Measurements from ENCODE around the gene CSTF1.
A peak's percentile ranks its signal among the peaks of the same experiment; 100 is the strongest.

The CSTF1 gene

DNA sequence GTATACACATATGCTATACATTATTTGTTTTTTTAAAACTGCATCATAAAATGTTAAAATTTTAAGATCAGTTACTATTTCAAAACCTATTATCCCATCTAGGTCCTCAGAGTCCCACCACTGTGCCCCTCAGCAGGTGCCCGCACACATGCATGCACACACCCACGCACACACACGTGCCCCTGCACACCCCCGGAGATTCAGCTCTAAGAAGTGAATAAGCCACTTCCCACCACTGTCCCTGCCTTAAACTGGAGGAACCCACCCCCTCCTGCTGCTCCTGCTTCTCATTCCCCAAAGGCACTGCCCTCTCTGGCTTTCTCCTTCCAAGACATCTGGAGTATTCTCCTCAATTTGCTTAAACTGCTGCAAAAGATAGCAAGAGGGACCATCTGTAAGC is 39.1 kb upstream of the CSTF1 start:
- peaks cover 0 to 6% (median 5%) of the 10 kb centered on the region in 5 donors for H3K4me1 ChIP-seq (ENCODE audit: control insufficient read depth in 5 of 5, insufficient read depth in 5 of 5, low read length in 5 of 5)
- H3K27me3 ChIP-seq (ENCODE audit: control insufficient read depth in 5 of 5, insufficient read depth in 4 of 5, low read length in 5 of 5) = peaks cover 0 to 7% (median 0%) of the 10 kb centered on the region in 5 donors
- H3K9me3 ChIP-seq (ENCODE audit: control insufficient read depth in 5 of 5, low read length in 5 of 5) = no peaks in the 10 kb centered on the region
- no peak overlapping the region for H3K9ac ChIP-seq (ENCODE audit: low read length in 5 of 5)
- no peak overlapping the region for H3K27ac ChIP-seq (ENCODE audit: low read depth, low read length)
- H3K36me3 ChIP-seq (ENCODE audit: control insufficient read depth in 5 of 5, insufficient read depth in 5 of 5, low read length in 5 of 5) = no peaks in the 10 kb centered on the region
- no peak overlapping the region for H3K4me3 ChIP-seq (ENCODE audit: low read depth in 1 of 5, low read length in 5 of 5)

DNA sequence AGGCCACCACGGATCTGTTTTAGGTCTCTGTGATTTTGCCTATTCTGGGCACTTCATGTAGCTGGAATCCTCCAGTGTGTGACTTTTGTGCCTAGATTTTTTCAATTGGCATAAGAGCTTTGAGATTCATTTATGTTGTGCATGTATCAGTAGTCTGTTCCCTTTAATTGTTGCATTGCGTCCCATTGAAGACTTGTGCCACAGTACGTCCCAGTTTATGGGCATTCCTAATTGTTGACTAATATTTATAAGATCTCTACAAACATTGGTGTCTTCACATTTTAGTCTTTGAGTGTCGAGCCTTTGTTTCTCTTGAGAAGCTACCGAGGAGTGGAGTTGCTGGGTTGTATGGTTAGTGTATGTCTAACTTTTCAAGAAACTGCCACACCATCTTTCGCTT is 34.4 kb upstream of the CSTF1 start:
- no peak overlapping the region for H3K27ac ChIP-seq (ENCODE audit: low read depth, low read length)
- H3K27me3 ChIP-seq (ENCODE audit: control insufficient read depth in 5 of 5, insufficient read depth in 4 of 5, low read length in 5 of 5) = no peaks in the 10 kb centered on the region
- no peaks in the 10 kb centered on the region for H3K9me3 ChIP-seq (ENCODE audit: control insufficient read depth in 5 of 5, low read length in 5 of 5)
- peak overlapping the region; percentile 30 to 89 (median 48) for H3K4me3 ChIP-seq (ENCODE audit: low read depth in 1 of 5, low read length in 5 of 5)
- peaks cover 7 to 33% (median 26%) of the 10 kb centered on the region in 5 donors for H3K4me1 ChIP-seq (ENCODE audit: control insufficient read depth in 5 of 5, insufficient read depth in 5 of 5, low read length in 5 of 5)
- H3K9ac ChIP-seq (ENCODE audit: low read length in 5 of 5) = no peak overlapping the region
- H3K36me3 ChIP-seq (ENCODE audit: control insufficient read depth in 5 of 5, insufficient read depth in 5 of 5, low read length in 5 of 5) = peaks cover 0 to 3% (median 0%) of the 10 kb centered on the region in 5 donors

DNA sequence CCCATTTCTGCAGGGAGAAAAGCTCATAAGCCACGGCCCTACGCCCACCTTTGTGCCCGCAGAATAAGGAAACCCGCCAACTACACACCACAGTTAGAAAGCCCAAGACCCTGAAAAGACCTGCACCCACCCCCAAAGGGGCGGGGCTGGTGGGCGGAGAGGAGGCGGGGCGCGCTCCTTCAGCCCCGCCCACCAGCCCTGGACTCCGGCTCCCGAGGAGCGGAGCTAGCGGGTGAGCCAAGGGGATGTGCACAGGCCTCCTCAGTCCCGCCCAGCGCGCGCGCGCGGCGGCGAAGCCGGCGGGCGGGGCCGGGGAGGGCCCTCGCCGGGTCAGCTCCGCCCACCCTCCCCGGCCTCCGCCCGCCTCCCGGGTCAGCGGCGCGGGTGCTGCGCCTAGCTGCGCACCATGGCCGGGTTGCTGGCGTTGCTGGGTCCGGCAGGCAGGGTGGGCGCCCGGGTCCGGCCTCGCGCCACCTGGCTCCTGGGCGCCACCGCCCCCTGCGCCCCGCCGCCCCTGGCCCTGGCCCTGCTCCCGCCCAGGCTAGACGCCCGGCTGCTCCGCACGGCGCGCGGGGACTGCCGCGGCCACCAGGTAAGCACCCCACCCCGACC is 33.7 kb upstream of the CSTF1 start, which contains the start of gene FAM210B:
Gene FAM210B (plus strand): TSS at position 375 of the 612 bp plus-strand sequence. CDS start 32 bp downstream, at position 407.
- no peaks in the 10 kb centered on the region for H3K9me3 ChIP-seq (ENCODE audit: control insufficient read depth in 5 of 5, low read length in 5 of 5)
- peaks cover 7 to 35% (median 29%) of the 10 kb centered on the region in 5 donors for H3K4me1 ChIP-seq (ENCODE audit: control insufficient read depth in 5 of 5, insufficient read depth in 5 of 5, low read length in 5 of 5)
- peak within 1 kb of the TSS; percentile 62 for H3K27ac ChIP-seq (ENCODE audit: low read depth, low read length)
- H3K27me3 ChIP-seq (ENCODE audit: control insufficient read depth in 5 of 5, insufficient read depth in 4 of 5, low read length in 5 of 5) = no peaks in the 10 kb centered on the region
- peaks cover 0 to 4% (median 2%) of the 10 kb centered on the region in 5 donors for H3K36me3 ChIP-seq (ENCODE audit: control insufficient read depth in 5 of 5, insufficient read depth in 5 of 5, low read length in 5 of 5)
- peak within 1 kb of the TSS; percentile 51 to 90 (median 77) for H3K9ac ChIP-seq (ENCODE audit: low read length in 5 of 5)
- peak within 1 kb of the TSS; percentile 79 to 92 (median 89) for H3K4me3 ChIP-seq (ENCODE audit: low read depth in 1 of 5, low read length in 5 of 5)

DNA sequence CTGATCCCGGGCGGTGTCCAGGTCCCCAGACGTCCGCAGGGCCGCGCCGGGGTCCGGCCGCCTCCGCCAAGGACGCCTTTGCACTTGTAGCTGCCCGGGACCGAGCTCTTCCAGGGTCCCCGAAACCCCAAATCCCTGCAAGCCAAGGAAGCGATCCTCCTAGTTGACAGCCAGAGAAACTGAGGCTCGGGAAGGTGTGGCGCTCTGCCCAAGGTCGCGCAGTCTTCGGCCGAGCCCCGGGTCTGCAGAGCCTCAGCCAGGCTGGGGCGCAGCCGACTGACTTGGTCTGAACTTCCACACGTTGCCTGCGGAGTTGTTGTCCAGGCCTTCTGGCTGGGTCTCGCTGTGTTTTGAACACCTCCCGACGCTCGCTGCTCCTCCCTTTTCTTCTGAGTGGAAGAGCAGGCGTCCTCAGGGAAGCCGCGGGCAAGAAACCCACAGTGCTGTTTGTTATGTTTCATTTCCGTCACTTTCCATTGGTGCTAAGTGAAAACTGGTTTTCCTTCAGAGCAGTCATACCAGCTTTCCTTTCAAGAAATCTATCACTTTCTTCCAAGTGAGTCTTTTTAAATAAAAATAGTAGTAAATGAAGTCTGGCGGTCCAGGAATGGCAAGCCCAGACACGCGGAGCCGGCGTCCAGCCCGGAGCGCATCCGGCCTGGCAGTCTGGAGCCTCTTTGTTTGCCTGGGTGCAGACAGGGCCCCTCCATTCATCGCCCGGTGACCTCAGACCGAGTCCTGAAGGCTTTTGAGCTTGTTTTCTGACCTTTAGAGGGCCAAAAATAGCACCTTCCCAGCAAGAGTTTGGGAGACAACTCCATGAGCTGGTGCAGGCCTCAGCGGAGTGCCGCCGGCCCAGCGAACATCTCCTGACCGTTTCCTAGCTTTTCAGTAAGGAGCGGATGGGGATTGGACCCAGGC is 33.0 kb upstream of the CSTF1 start:
- H3K27ac ChIP-seq (ENCODE audit: low read depth, low read length) = peak overlapping the region; percentile 62
- H3K27me3 ChIP-seq (ENCODE audit: control insufficient read depth in 5 of 5, insufficient read depth in 4 of 5, low read length in 5 of 5) = no peaks in the 10 kb centered on the region
- H3K9me3 ChIP-seq (ENCODE audit: control insufficient read depth in 5 of 5, low read length in 5 of 5) = no peaks in the 10 kb centered on the region
- H3K4me3 ChIP-seq (ENCODE audit: low read depth in 1 of 5, low read length in 5 of 5) = peak overlapping the region; percentile 79 to 92 (median 89)
- H3K9ac ChIP-seq (ENCODE audit: low read length in 5 of 5) = peak overlapping the region; percentile 51 to 90 (median 77)
- peaks cover 0 to 9% (median 2%) of the 10 kb centered on the region in 5 donors for H3K36me3 ChIP-seq (ENCODE audit: control insufficient read depth in 5 of 5, insufficient read depth in 5 of 5, low read length in 5 of 5)
- peaks cover 7 to 35% (median 29%) of the 10 kb centered on the region in 5 donors for H3K4me1 ChIP-seq (ENCODE audit: control insufficient read depth in 5 of 5, insufficient read depth in 5 of 5, low read length in 5 of 5)

DNA sequence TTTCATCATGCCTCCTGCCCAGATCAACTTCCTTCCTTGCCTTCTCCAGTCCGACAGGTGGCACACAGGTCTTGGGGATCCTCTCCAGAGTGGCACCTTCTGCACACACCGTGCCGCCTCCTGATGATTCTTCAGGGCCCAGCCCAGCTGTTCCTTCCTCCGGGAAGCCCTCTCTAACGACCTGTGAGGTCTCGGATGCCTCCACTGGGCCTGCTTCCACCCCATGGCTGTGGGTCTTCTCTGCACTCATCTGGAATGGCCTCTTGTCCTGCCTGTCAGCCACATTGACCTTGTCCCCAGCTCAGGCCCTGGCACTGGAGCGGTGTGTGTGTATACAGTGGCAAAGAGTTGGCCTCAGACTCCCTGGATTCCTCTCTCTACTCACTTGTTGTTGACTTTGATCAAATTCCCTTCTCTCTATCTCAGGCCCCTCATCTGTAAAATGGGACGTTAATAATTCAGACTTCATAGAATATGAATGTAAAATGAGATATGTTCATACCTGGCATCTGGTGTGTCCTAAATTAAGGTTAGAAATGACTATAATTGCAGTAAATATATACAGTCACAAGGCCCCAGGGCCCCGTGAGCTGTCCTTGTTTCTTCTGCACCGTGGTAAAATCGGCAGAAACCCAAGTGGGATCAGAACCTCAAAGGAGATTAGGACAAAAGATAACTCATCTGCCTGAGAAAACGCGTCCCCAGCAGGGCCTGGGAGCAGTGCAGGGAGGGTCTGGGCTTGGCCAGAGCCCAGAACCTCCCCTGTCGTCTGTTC is 32.1 kb upstream of the CSTF1 start:
- Histone ChIP-seq H3K27me3 (ENCODE audit: control insufficient read depth in 5 of 5, insufficient read depth in 4 of 5, low read length in 5 of 5) (no peaks in the 10 kb centered on the region), H3K9me3 (ENCODE audit: control insufficient read depth in 5 of 5, low read length in 5 of 5) (no peaks in the 10 kb centered on the region), H3K9ac (ENCODE audit: low read length in 5 of 5) (peak overlapping the region; percentile 51 to 90 (median 77)), H3K36me3 (ENCODE audit: control insufficient read depth in 5 of 5, insufficient read depth in 5 of 5, low read length in 5 of 5) (peaks cover 0 to 18% (median 6%) of the 10 kb centered on the region in 5 donors), H3K4me1 (ENCODE audit: control insufficient read depth in 5 of 5, insufficient read depth in 5 of 5, low read length in 5 of 5) (peaks cover 7 to 35% (median 29%) of the 10 kb centered on the region in 5 donors), H3K27ac (ENCODE audit: low read depth, low read length) (peak overlapping the region; percentile 62), H3K4me3 (ENCODE audit: low read depth in 1 of 5, low read length in 5 of 5) (peak overlapping the region; percentile 74 to 92 (median 89))

DNA sequence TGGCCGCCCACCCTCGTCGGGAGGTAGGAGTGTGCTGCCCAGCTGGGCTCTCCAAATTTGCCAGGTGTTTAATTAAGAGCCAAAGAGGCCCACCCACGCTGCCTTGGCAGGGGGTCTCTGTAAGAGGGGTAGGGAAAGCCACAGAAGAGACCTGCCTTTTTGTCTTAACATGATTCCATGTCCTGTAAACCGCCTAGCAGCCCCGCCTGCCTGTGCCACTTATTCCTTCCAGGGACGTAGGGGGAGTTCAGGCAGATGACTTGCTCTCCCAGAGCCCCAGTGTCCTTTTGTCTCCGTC is 31.6 kb upstream of the CSTF1 start:
- no peaks in the 10 kb centered on the region for H3K27me3 ChIP-seq (ENCODE audit: control insufficient read depth in 5 of 5, insufficient read depth in 4 of 5, low read length in 5 of 5)
- H3K9ac ChIP-seq (ENCODE audit: low read length in 5 of 5) = no peak overlapping the region
- H3K27ac ChIP-seq (ENCODE audit: low read depth, low read length) = no peak overlapping the region
- H3K4me1 ChIP-seq (ENCODE audit: control insufficient read depth in 5 of 5, insufficient read depth in 5 of 5, low read length in 5 of 5) = peaks cover 7 to 35% (median 29%) of the 10 kb centered on the region in 5 donors
- peaks cover 0 to 23% (median 12%) of the 10 kb centered on the region in 5 donors for H3K36me3 ChIP-seq (ENCODE audit: control insufficient read depth in 5 of 5, insufficient read depth in 5 of 5, low read length in 5 of 5)
- H3K9me3 ChIP-seq (ENCODE audit: control insufficient read depth in 5 of 5, low read length in 5 of 5) = no peaks in the 10 kb centered on the region
- no peak overlapping the region for H3K4me3 ChIP-seq (ENCODE audit: low read depth in 1 of 5, low read length in 5 of 5)

DNA sequence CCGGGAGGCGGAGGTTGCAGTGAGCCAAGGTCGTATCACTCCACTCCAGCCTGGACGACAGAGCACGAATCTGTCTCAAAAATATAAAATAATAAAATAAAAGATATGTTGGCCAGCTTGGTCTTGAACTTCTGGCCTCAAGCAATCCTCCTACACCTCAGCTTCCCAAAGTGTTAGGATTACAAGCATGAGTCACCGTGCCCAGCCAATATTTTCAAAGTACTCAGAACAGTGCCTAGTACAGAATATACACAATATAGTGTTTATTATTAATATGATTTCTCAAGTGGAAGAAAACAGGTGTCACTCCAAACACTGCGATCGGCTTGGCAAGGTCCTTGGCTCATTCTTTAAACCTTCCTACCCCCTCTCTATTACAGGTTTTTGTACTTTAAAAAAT is 30.5 kb upstream of the CSTF1 start:
- peaks cover 7 to 35% (median 29%) of the 10 kb centered on the region in 5 donors for H3K4me1 ChIP-seq (ENCODE audit: control insufficient read depth in 5 of 5, insufficient read depth in 5 of 5, low read length in 5 of 5)
- no peak overlapping the region for H3K27ac ChIP-seq (ENCODE audit: low read depth, low read length)
- no peaks in the 10 kb centered on the region for H3K27me3 ChIP-seq (ENCODE audit: control insufficient read depth in 5 of 5, insufficient read depth in 4 of 5, low read length in 5 of 5)
- H3K36me3 ChIP-seq (ENCODE audit: control insufficient read depth in 5 of 5, insufficient read depth in 5 of 5, low read length in 5 of 5) = peaks cover 9 to 33% (median 22%) of the 10 kb centered on the region in 5 donors
- no peak overlapping the region for H3K9ac ChIP-seq (ENCODE audit: low read length in 5 of 5)
- no peaks in the 10 kb centered on the region for H3K9me3 ChIP-seq (ENCODE audit: control insufficient read depth in 5 of 5, low read length in 5 of 5)
- no peak overlapping the region for H3K4me3 ChIP-seq (ENCODE audit: low read depth in 1 of 5, low read length in 5 of 5)

DNA sequence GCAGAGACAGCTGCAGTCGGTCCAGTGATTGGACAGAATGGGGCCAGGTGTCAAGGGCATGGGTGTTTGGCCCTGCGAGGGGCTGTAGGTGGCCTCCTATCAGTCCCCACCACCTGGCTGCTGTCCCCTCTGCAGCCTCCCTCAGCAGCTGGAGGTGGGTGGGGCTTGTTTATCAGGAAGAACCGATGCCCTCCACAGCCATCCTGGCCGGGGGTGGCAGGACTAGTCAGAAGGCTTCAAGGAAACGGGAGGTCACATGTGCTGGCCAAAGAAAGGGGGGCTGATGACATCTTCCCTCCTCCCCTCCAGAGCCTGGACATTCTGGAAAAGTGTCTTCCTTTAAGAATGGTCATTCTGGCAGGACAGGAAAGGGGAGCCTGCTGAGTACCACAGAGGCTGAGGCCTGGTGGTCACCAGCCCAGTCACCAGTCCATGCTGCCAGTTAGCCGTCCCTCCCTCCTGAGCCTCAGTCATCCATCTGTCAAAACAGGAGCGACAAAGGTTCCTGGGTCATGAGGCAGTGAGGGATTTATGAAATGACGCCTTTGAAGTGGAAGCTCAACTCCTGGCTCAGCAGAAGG is 29.5 kb upstream of the CSTF1 start:
- Histone ChIP-seq H3K4me3 (ENCODE audit: low read depth in 1 of 5, low read length in 5 of 5) (no peak overlapping the region), H3K36me3 (ENCODE audit: control insufficient read depth in 5 of 5, insufficient read depth in 5 of 5, low read length in 5 of 5) (peaks cover 13 to 44% (median 31%) of the 10 kb centered on the region in 5 donors), H3K9ac (ENCODE audit: low read length in 5 of 5) (no peak overlapping the region), H3K27ac (ENCODE audit: low read depth, low read length) (no peak overlapping the region), H3K4me1 (ENCODE audit: control insufficient read depth in 5 of 5, insufficient read depth in 5 of 5, low read length in 5 of 5) (peaks cover 7 to 34% (median 28%) of the 10 kb centered on the region in 5 donors), H3K27me3 (ENCODE audit: control insufficient read depth in 5 of 5, insufficient read depth in 4 of 5, low read length in 5 of 5) (no peaks in the 10 kb centered on the region), H3K9me3 (ENCODE audit: control insufficient read depth in 5 of 5, low read length in 5 of 5) (no peaks in the 10 kb centered on the region)

DNA sequence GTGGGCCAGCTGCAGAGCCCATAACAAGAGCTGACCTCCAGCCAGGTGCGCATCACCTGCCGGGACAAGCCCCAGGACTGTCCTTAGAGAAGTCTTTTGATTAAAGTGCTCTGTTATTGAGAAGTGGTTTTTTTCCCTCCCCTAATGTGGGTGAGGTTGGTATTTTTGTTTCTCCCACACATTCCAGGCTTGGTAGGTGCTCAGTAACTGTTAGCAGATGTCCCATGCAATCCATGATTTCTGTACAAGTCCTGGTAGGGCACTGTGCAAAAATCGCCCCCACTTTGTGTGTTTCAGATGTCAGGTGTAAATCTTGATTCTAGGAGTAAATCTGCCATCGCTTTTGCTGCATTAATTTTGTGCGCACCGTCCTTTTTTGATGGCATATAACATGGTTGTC is 29.0 kb upstream of the CSTF1 start:
- no peak overlapping the region for H3K27ac ChIP-seq (ENCODE audit: low read depth, low read length)
- H3K27me3 ChIP-seq (ENCODE audit: control insufficient read depth in 5 of 5, insufficient read depth in 4 of 5, low read length in 5 of 5) = no peaks in the 10 kb centered on the region
- H3K4me1 ChIP-seq (ENCODE audit: control insufficient read depth in 5 of 5, insufficient read depth in 5 of 5, low read length in 5 of 5) = peaks cover 7 to 28% (median 23%) of the 10 kb centered on the region in 5 donors
- H3K4me3 ChIP-seq (ENCODE audit: low read depth in 1 of 5, low read length in 5 of 5) = no peak overlapping the region
- no peaks in the 10 kb centered on the region for H3K9me3 ChIP-seq (ENCODE audit: control insufficient read depth in 5 of 5, low read length in 5 of 5)
- H3K9ac ChIP-seq (ENCODE audit: low read length in 5 of 5) = no peak overlapping the region
- peaks cover 17 to 48% (median 35%) of the 10 kb centered on the region in 5 donors for H3K36me3 ChIP-seq (ENCODE audit: control insufficient read depth in 5 of 5, insufficient read depth in 5 of 5, low read length in 5 of 5)

Data from subcutaneous abdominal adipose tissue (tissue), 5 donors.